CD4-positive, alpha-beta T cell treated with Interleukin-15 for 4 hours (primary cell): ENCODE measurements around the gene FMN1.

Experiments
- DNase-seq: peaks from one replicate; pipeline ENCODE4 v3.0.0-alpha.2; 2020; ENCODE audit warnings: low spot score

FMN1 gene

GRCh38 chr15:32718821-32719716, 475.4 kb downstream of the FMN1 start:
- DNase-seq: no peak

- DNase-seq: no peak
These were observed 476.2 kb downstream of the FMN1 start for GRCh38 chr15:32718227-32718820.

- DNase-seq: no peak
These were observed 476.9 kb downstream of the FMN1 start, which contains the start of gene GREM1 for GRCh38 chr15:32717426-32718226. GREM1 (plus strand) TSS chr15:32718004; CDS start chr15:32730691, 12,687 bp downstream.

- no peak for DNase-seq
These were observed 477.5 kb downstream of the FMN1 start for GRCh38 chr15:32716915-32717425.

GRCh38 chr15:32716216-32716914, 478.1 kb downstream of the FMN1 start:
- no peak for DNase-seq
